Fibroblast of mammary gland (primary cell): ENCODE results near the gene ASB15.

ENCODE experiments used
- DNase-seq: peaks from one replicate; pipeline ENCODE4 v3.0.0-alpha.2; 2010; ENCODE audit warnings: low read depth
- H3K4me3 ChIP-seq: 2 replicates; pipeline ENCODE4 v1.5.1; 2011; ENCODE audit warnings: low read depth, mild to moderate bottlenecking, low read length, moderate library complexity; ENCODE audit not compliant: control insufficient read depth
- TF ChIP-seq, protein P1 (sequence below): conservative IDR thresholded peaks from 2 replicates; pipeline ENCODE4 v1.5.1; 2011; ENCODE audit warnings: low read depth, low read length, inconsistent platforms; ENCODE audit not compliant: control insufficient read depth, insufficient read depth

The ASB15 gene

DNA sequence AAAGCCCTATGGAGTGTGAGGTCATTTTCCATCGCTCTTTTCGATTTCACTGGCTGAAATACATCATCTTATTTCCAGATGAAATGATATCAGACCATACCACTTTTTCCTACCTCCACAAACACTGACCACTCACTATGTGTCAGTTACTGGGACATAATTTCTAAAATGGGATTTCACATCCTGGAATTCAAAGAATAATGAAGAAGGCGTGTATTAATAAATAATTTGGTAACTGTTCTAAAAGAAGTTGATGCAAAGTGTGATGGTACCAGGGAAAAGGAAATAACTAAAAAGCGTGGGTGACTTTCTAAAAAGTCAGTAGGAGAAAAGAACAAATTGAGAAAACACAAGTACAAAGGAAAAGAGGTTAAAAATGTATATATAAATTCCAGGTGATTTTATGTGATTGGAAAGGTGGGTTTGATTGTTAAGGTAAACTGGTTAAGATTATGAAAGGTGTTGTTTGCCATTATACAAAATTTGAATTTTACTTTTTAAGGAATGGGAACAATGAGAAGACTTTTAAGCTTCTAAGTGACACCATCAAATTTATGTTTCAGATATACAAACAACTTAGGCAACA, 43.2 kb upstream of the ASB15 start:
- TF ChIP-seq, protein P1, sequence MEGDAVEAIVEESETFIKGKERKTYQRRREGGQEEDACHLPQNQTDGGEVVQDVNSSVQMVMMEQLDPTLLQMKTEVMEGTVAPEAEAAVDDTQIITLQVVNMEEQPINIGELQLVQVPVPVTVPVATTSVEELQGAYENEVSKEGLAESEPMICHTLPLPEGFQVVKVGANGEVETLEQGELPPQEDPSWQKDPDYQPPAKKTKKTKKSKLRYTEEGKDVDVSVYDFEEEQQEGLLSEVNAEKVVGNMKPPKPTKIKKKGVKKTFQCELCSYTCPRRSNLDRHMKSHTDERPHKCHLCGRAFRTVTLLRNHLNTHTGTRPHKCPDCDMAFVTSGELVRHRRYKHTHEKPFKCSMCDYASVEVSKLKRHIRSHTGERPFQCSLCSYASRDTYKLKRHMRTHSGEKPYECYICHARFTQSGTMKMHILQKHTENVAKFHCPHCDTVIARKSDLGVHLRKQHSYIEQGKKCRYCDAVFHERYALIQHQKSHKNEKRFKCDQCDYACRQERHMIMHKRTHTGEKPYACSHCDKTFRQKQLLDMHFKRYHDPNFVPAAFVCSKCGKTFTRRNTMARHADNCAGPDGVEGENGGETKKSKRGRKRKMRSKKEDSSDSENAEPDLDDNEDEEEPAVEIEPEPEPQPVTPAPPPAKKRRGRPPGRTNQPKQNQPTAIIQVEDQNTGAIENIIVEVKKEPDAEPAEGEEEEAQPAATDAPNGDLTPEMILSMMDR = no peak
- DNase-seq = no peak
- peak overlapping the region; percentile 98 for H3K4me3 ChIP-seq

DNA sequence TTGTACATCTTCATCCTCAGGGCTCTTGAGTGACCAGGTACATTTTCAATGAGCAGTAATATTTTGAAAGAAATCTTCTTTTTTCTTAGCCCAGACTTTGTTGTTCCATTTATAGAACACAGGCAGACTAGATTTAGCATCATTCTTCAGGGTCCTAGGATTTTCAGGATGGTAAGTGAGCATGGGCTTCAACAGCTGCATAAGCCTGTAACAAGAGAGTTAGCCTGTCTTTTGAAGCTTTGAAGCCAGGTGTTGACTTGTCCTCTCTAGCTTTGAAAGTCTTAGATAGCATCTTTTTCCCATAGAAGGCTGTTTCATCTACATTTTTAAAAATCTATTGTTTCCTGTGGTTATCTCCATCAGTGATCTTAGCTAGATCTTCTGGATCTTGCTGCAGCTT, 39.5 kb upstream of the ASB15 start:
- no peak for DNase-seq
- H3K4me3 ChIP-seq = no peak overlapping the region
- TF ChIP-seq, protein P1 = no peak

DNA sequence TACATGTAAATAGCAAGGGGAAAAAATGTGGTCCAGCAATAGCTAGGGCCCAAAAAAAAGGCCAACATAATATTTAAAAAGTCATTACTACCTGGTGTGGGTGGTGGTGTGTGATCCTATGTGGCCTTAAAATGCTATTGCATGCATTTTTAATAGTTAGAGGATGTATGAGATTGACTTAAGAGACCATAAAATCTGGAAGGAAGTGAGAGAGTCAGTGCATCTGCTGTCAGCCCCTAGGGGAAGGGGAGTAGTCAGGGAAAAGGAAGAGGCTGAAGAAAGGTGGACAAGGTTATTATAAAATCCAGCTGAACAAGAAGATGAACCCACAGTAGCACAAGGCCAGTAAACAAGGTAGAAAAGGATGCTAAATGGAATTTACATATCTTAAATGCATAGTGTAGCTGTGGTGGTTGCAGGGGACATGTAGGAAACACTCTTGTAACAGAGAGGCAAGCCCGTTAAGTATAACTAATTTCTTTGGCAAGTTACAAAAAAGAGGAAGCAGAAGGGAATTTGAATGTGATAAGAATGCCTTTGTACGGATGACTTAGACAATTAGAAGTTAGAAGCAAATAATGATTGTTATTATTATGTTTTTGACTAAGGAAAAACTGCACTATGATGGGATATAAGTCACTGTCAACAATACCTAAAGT, 32.1 kb upstream of the ASB15 start:
- DNase-seq = no peak
- H3K4me3 ChIP-seq = no peak overlapping the region
- TF ChIP-seq, protein P1 = no peak

DNA sequence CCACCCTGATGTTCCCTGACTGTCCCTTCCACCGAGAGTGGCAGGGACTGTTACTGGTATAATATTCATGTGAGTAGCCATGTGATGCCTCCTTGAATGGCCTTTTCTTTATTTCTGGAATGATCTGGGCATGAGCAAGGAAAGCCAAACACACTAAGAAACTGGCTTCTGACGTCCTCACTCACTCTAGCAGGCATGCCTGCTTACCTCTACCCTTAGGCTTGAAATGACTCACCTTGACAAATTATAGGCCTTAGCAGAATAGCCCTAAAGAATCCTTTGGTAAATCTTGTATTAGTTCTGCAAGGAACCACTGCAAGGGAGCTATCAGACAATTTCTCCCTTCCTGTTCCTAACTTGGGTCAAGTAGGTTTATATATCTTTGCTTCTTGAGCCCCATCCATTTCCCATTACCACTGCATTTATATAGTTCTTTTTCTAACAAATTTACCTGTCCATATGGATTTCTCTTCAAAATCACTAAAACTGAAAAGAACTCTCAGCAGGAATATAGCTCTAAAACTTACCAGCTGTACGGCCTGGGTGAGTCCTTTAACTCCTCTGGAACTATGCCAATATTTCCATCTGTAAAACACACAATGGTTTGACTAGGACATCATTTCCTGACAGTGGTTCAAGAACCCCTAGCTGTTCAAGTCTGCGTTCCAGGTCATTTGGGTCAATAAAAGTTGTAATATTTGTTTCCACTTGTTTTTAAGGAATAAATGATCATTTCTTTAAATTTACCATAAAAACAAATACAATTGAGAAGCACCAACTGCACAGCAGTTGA, 31.0 kb upstream of the ASB15 start:
- DNase-seq = peak; percentile 7
- TF ChIP-seq, protein P1 = no peak
- no peak overlapping the region for H3K4me3 ChIP-seq

DNA sequence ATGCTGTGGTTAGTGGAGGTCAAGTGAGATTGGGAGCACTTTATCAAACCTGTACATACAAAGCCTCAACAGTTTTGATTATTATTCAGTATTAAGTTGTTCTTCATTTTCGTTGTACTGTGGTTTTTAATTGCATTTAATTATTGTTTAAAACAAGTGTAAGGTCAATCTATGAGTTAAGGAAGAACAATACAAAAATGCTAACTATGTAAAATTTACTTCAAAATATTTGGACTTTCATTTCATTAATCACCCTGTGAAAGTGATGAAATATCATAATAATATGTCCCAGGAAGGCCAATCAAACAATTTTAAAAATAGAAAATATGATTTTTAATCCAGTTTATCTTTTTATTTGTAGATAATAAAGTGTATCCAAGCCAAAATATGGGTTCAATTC, 30.4 kb upstream of the ASB15 start:
- no peak overlapping the region for H3K4me3 ChIP-seq
- no peak for DNase-seq
- TF ChIP-seq, protein P1 = no peak

DNA sequence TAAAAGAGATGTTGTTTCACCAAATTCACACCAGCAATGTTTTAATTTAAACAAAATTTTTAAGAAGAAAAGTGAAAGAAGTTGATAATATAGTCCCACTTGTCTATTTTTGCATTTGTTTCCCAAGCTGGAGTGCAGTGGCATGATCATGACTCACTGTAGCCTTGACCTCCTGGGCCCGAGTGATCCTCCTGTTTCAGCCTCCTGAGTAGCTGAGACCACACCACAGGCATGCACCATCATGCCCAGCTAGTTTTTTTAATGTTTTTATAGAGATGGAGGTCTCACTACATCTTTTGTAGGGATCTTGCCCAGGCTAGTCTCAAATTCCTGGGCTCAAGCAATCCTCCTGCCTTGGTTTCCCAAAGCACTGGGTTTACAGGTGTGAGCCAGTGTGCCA, 29.9 kb upstream of the ASB15 start:
- peak; percentile 35 for DNase-seq
- H3K4me3 ChIP-seq = no peak overlapping the region
- TF ChIP-seq, protein P1 = no peak
